Tibial nerve (tissue), 4 donors: ENCODE results near the gene PGGHG.

Experiments
- CTCF ChIP-seq, 5 experiments: fragments of 200-600 bp in 3 of 5; fragments of 450-650 bp in 2 of 5; sonication (generic) in 3 of 5; IDR thresholded peaks; one replicate each; pipeline ENCODE4 v1.5.1; 2016 to 2019; ENCODE audit warnings: antibody characterized with exemption in 5 of 5, mild to moderate bottlenecking in 3 of 5, moderate library complexity in 2 of 5
- EP300 ChIP-seq, 2 donors: sonication (generic); formaldehyde crosslinking; IDR thresholded peaks; one replicate each; pipeline ENCODE4 v1.6.1; 2017; ENCODE audit warnings: antibody characterized with exemption in 2 of 2, mild to moderate bottlenecking in 1 of 2

- TF ChIP-seq CTCF (IDR thresholded peaks at IDR 0.05) (no peak), EP300 (IDR thresholded peaks at IDR 0.05) (no peak)
These were observed 17.9 kb downstream of the PGGHG start for GRCh38 chr11:306645-307371.
